ENCODE measurements around the gene KLK12. TPM values are rescaled to one million over a fixed set of nuclear protein-coding genes. Genes with fewer than 3 reads are reported as not detected.

The KLK12 gene
- total and polyA plus RNA-seq, 8 donors = 0.31 to 1.3 (median 0.44) TPM; not detected in 1

GRCh38 chr19:51064534-51065220, 29.9 kb upstream of the KLK12 start, which contains the start of gene KLK13:
TSS of gene KLK13 (minus strand) at chr19:51065092. CDS start at chr19:51065067, 25 bp downstream.
- H3K27me3 ChIP-seq = peaks cover 3 to 85% of the 10 kb centered on the region in 2 donors
- no peak for TF ChIP-seq CTCF (IDR thresholded peaks at IDR 0.05)

GRCh38 chr19:51063664-51064063, 28.9 kb upstream of the KLK12 start:
- DNase-seq (no peak), ATAC-seq (no peak)
- intact Hi-C loops (cut with DNase I) = no loop called here
- no peak for TF ChIP-seq CTCF (IDR thresholded peaks at IDR 0.05)
- no peaks in the 10 kb centered on the region for H3K4me1 ChIP-seq
- H3K4me3 ChIP-seq = no peak overlapping the region
- no peak overlapping the region for H3K27ac ChIP-seq
- H3K36me3 ChIP-seq = no peaks in the 10 kb centered on the region
- H3K9me3 ChIP-seq = no peaks in the 10 kb centered on the region
- peaks cover 3 to 81% of the 10 kb centered on the region in 2 donors for H3K27me3 ChIP-seq

More at GRCh38 chr19:51064534-51065220, 29.9 kb upstream of the KLK12 start, which contains the start of gene KLK13:
- ATAC-seq (peak; percentile 76), DNase-seq (no peak)
- Histone ChIP-seq H3K4me3 (peak within 1 kb of the TSS; percentile 7 to 13), H3K27ac (no peak within 1 kb of the TSS), H3K36me3 (no peaks in the 10 kb centered on the region), H3K4me1 (no peaks in the 10 kb centered on the region), H3K9me3 (no peaks in the 10 kb centered on the region)
- intact Hi-C loops (cut with DNase I) = no loop called here

DNA sequence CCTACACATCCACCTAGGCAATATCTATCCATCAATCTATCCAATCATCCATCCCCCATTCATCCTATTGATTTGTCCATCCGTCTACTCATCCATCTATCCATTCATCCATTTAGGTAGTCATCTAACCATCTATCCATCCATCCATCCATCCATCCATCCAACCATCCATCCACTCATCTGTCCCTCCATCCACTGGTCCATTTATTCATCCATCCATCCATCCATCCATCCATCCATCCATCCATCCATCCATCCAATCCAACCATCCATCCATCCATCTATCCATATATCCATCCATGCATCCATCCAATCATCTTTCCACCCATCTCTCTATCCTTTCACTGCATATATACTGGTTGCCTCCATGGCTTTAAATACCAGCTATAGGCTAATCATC, 26.2 kb upstream of the KLK12 start:
- H3K27me3 ChIP-seq = peaks cover 3 to 63% of the 10 kb centered on the region in 2 donors
- H3K4me1 ChIP-seq = no peaks in the 10 kb centered on the region
- no peak overlapping the region for H3K27ac ChIP-seq
- intact Hi-C loops (cut with DNase I) = no loop called here
- ATAC-seq (no peak), DNase-seq (no peak)
- H3K9me3 ChIP-seq = no peaks in the 10 kb centered on the region
- no peak for TF ChIP-seq CTCF (IDR thresholded peaks at IDR 0.05)
- no peak overlapping the region for H3K4me3 ChIP-seq
- no peaks in the 10 kb centered on the region for H3K36me3 ChIP-seq

GRCh38 chr19:51060336-51060735, 25.5 kb upstream of the KLK12 start:
- H3K27me3 ChIP-seq = peaks cover 3 to 62% of the 10 kb centered on the region in 2 donors
- no peak overlapping the region for H3K27ac ChIP-seq
- no peak overlapping the region for H3K4me3 ChIP-seq
- no peak for DNase-seq
- H3K36me3 ChIP-seq = no peaks in the 10 kb centered on the region
- no peaks in the 10 kb centered on the region for H3K4me1 ChIP-seq
- H3K9me3 ChIP-seq = no peaks in the 10 kb centered on the region
- TF ChIP-seq CTCF (IDR thresholded peaks at IDR 0.05) = no peak
- intact Hi-C loops (cut with DNase I) = no loop called here
- ATAC-seq = no peak

DNA sequence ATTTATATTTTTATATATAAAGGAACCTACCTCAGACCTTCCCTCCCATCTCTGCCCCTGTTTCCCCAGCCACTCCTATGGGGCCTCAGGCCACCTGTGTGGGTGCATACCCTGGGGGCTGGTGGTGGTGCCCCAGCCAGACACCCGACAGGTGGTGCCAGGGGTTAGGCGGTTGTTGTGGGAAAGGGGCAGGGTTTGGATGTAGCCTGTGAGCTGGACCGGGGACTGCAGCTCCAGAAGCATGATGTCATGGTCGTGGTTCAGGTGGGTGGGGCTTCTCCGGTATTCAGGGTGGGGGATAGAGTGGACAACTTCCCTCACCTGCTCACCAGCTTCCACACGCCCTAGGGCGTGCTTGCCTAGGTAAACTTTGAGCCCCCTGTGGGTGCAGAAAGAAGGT, 24.9 kb upstream of the KLK12 start:
- TF ChIP-seq CTCF (IDR thresholded peaks at IDR 0.05) = no peak
- H3K27me3 ChIP-seq = peaks cover 0 to 56% of the 10 kb centered on the region in 2 donors
- H3K4me3 ChIP-seq = no peak overlapping the region
- ATAC-seq (no peak), DNase-seq (no peak)
- no peaks in the 10 kb centered on the region for H3K36me3 ChIP-seq
- no peaks in the 10 kb centered on the region for H3K9me3 ChIP-seq
- H3K27ac ChIP-seq = no peak overlapping the region
- intact Hi-C loops (cut with DNase I) = no loop called here
- H3K4me1 ChIP-seq = no peaks in the 10 kb centered on the region

Measured in left lung (tissue), 10 donors.